Measurements from ENCODE around the gene HMCN1.
"Not testable (repeated sequence)": the region's sequence is repeated elsewhere in the genome, so short reads cannot be mapped to it uniquely, and the experiment has no call there.

Gene HMCN1

GRCh38 chr1:185853739-185854138 lies 119.5 kb downstream of the HMCN1 start:
- DNase-seq (ENCODE audit: low spot score), result no peak

DNA sequence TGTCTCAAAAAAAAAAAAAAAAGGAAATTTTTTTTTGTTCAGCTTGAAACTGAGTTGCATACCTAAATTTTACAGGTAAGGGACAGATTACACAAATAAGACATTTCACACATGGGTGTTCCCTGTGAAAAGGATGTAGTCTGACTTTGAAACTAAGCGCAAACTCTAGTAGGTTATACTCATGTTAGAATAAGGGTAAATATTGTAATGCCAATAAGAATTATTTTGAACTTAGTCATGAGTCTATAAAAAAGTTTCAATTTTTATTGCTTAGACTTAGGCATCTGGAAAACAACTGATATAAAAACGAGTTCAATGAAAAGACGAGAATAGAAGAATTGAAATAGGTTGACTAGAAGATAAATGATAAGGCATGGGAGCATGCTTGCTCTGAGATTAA lies 122.3 kb downstream of the HMCN1 start:
- no peak for DNase-seq (ENCODE audit: low spot score)

- no peak for DNase-seq (ENCODE audit: low spot score)
Measured at GRCh38 chr1:185857442-185857841, 123.3 kb downstream of the HMCN1 start.

DNA sequence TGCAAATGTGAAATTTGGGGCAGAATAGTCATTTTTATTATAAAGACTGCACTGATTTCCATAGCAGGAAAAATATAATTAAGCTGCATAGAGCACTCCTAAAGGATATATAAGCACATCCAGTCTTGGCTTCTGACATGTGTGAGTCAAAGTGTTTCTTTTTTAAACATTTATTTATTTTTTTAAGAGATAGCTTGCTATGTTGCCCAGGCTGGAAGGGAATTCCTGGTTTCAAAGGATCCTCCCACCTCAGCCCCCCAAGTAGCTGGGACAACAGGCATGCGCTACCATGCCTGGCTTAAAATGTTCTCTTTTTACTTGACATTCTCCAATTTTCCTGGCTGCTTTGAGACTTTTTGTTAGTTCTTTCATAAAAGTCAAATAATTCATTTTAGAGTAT lies 126.1 kb downstream of the HMCN1 start:
- no peak for DNase-seq (ENCODE audit: low spot score)

DNA sequence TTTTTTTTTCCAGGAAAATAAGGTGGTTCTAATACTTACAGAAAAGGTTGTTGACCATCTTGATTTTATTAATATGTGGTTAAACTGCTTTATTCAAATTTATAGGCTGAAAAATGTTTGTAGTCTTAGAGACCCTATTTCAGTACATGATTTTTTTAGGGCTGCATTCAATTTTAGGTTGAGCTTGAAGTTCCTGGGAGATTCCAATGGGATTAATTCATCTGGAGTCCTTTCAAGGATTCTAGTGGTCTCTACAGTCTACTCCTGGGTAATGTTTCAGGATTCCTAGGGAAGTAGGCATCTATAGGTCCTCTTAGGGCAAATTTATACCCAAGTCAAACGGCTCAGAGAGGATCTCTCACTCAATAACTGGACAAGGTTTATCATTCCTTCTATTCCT lies 126.7 kb downstream of the HMCN1 start:
- DNase-seq (ENCODE audit: low spot score), result no peak

DNA sequence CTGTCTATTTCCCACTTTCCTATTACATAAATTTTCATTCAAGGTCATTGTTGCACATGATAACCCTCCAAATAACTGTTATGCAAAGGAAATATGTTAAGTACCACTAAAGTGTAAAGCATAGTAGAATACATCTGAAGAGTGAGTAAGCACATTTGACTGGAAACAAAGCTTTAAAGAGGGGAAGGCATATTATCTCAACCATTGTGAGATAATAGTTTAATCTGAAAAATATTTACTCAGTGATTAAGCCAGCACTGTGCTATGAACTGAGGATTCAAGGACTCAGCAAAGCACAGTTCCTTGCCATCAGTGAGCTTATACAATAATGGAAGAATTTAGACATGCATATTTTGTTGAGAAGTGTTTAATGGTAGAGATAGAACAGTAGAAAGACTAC lies 127.4 kb downstream of the HMCN1 start:
- no peak for DNase-seq (ENCODE audit: low spot score)

DNA sequence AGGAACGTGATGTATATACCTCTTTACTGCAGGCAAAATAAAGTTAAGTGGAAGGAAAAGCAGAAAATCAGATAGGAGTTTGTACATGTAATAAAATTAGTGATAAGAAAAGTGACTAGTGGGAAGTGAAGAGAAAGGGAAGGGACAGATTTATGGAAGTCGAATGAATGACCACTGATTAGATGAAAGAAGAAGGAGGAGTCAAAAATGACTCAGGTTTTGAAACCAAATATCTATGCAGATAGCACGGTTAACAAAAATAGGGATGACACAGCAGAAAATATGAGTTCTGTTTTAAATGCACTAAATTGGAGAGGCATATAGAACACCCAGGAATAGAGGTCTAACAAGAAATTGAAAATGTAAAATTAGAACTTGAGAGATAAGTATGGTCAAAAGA lies 128.0 kb downstream of the HMCN1 start:
- no peak for DNase-seq (ENCODE audit: low spot score)

DNA sequence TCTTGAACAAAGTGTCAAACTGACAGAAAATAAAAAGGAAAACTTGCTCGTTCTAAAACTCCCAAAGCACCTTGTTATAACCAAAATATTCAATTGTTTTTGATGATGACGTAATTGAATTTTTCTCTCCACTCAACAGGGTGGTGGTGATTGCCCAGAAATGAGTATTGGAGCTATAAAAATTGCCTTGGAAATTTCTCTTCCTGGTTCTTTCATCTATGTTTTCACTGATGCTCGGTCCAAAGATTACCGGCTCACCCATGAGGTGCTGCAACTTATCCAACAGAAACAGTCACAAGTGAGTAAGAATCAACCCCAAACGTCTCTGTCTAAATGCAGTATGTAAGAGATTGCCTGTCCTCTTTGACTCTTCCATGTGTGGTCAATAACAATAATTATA lies 130.1 kb downstream of the HMCN1 start:
- DNase-seq (ENCODE audit: low spot score), result no peak

DNA sequence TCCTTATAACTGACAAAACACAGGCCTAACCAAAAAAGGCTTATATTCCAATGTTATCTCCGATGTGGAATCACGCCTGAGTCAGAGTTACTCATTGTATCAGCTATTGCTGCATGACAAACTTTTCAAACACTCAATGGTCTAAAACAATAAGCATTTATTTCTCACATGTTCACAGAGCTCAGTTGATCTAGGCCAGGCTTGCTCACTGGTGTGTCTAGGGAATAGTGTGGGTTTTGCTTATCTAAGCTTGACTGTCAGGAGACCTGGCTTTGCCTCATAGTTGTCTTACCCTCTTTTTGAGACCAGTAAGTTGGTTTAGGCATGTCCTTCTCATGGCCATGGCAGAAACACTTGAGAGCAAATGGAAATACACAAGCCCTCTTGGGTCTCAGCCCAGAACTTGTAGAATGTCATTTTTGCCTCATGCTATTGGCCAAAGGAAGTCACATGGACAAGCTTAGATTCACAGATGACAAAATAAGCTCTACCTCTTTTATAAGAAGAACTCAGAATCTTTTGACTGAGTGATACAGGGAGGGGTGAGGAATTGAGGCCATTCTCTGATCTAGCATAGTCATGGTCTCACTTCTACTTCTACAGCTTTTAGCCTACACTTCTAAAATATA lies 130.8 kb downstream of the HMCN1 start:
- DNase-seq (ENCODE audit: low spot score), result peak; percentile 50

GRCh38 chr1:185869590-185869989 lies 135.4 kb downstream of the HMCN1 start:
- no peak for DNase-seq (ENCODE audit: low spot score)

- DNase-seq (ENCODE audit: low spot score), result no peak
Measured at GRCh38 chr1:185871627-185872150, 137.5 kb downstream of the HMCN1 start.

GRCh38 chr1:185874246-185874645 lies 140.1 kb downstream of the HMCN1 start:
- DNase-seq (ENCODE audit: low spot score), result no peak

GRCh38 chr1:185880330-185880729 lies 146.1 kb downstream of the HMCN1 start:
- no peak for DNase-seq (ENCODE audit: low spot score)

GRCh38 chr1:185880779-185881333 lies 146.7 kb downstream of the HMCN1 start:
- no peak for DNase-seq (ENCODE audit: low spot score)

DNA sequence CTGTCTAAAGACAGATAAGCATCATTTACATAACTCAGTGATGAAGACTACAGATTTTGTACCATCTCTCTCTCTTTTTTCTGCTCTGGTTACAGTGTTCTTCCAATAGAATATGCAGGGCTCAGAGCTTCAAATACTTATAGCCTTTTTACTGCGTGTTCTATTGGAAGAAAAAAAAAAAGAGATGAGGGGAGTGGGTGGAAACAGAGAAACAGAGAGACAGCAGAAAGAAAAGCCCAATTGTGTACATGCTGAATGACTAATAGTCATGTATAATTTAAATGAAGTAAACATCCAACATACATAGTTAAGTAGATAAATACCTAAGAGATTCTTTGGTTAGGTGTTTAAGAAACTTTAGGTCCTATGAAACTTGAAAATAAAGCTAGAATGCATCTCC lies 151.9 kb downstream of the HMCN1 start:
- DNase-seq (ENCODE audit: low spot score), result no peak

GRCh38 chr1:185886671-185887070 lies 152.5 kb downstream of the HMCN1 start:
- DNase-seq (ENCODE audit: low spot score), result no peak

- DNase-seq (ENCODE audit: low spot score), result not testable (repeated sequence)
Measured at GRCh38 chr1:185892831-185893403, 158.7 kb downstream of the HMCN1 start.

DNA sequence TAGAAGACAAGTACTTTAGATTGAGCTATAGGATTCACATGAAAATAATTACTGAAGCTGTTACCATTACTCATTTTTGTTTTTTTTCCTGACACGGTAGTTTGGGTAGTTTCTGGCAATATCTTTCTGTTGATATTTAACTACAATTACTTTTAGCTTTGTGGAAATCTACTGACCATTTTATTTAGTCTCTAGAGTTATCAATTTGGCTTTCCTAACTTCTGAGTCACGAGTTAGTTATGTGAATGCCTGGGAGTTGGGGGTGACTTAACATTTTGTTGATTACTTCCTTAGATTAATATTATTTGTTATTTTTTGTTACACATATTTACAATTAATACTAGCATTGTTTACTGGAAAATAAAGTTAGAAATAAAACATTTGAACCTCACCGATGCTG lies 160.6 kb downstream of the HMCN1 start:
- no peak for DNase-seq (ENCODE audit: low spot score)

DNA sequence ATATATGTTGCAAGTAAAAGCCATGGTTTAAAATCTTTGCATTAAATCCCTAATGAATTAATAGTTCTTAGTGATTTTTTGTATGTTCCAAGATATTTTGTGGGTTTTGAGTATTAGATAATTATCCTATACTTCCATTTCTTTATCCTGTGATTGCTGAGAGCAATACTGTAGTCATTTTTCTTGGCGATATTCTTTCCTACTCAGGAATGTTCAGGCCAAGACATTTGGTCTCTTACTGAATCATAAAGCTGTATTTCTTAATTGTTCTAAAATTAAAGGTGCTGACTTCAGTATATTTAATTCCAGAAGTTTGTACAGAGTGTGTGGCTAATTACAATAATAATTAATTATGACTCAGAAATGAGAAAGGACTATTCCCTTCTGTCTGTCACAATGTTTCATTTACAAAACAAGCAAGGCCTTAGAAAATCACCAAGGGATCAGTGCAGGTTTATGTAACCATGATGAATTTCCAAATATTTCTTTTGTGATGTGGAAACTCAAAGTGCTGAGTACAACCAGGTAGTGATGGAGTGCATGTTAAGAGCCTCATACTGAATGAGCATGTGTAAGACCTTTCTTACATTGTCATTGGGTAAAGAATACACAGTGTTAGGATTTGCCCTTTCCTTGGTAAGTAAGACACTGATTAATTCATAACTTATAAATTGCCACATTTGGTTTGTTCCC lies 161.2 kb downstream of the HMCN1 start:
- no peak for DNase-seq (ENCODE audit: low spot score)

- DNase-seq (ENCODE audit: low spot score), result no peak
Measured at GRCh38 chr1:185896863-185897262, 162.7 kb downstream of the HMCN1 start.

DNA sequence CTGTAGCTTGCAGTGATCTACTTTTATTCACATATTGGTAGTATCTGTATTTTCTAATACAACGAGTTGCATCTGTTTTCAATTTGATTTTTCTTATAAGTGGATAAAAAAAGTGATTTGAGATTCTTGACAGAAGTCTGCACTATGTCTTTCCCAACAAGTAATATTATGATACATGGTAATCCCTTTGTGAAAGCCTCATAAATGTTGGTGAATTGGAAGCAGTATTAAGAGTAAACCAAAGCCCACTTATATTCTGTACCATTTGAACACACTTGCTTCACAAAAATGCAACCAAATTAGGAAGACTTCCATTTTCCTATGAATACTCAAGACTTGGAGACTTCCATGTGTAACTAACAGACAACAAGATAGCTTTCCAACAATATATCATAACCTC lies 172.0 kb downstream of the HMCN1 start:
- no peak for DNase-seq (ENCODE audit: low spot score)

DNA sequence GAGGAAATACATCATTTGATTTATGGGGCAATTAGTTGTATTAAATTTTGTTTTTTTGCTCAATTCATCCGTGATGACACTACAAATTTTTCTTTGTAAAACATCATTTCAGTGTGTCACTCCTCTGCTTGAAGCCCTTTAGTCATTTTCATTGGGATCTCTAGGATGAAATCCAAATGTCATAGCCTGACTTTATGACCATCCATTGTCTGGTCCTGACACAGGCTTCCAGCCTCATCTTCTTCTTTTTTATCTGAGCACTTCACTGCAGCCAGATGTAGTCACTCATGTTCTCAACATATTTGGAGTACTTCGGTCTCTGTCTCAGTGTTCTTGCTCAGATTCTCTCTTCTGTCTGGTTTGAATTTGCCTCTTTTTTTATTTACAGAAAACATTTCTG lies 173.1 kb downstream of the HMCN1 start:
- no peak for DNase-seq (ENCODE audit: low spot score)

DNA sequence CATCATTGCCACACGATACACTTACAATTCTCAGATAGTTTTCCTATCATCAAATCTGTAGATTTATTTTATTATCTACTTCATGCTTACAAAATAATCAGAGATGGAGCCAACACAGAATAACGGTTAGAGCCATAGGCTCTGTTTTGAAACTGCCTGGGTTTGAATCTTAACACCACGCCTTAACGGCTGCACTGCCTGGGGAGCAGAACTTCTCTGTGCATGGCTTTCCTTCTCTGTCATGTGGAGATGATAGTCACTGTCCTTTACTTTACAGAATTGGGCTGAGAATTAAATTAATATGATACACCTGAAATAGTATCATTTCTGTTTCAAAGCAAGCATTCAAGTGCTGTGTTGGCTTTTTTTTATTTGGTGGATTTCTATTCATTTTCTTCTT lies 177.8 kb downstream of the HMCN1 start:
- no peak for DNase-seq (ENCODE audit: low spot score)
